ENCODE results near the gene FZD4. TPM values are rescaled to one million over a fixed set of nuclear protein-coding genes. Genes with fewer than 3 reads are reported as not detected.
"Not testable (repeated sequence)": the region's sequence is repeated elsewhere in the genome, so short reads cannot be mapped to it uniquely, and the experiment has no call there.

FZD4 gene
- total and polyA plus RNA-seq, 2 donors (not counting 1 experiment from before 2014, with no cell fraction given): 0.01 to 0.02 TPM

DNA sequence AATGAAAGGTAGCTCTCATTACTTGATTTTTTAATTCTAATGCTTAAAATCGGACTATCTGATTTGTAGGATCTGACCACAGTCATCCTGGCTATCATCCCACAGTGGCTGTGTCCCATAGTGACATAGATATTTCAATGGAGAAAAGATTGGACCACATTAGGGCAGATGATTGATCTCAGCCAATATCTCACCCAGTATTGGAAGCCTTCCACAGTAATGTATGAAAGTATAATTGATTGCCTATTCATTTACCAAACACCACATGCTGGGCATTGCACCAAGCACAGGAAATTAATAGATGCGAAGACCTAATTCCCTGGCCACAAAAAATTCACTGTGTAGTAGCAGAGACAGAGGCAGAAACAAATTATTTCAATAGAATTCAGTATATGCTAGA, 37.6 kb downstream of the FZD4 start:
- DNase-seq: no peak
- CTCF ChIA-PET: interaction anchor here (1.1 kb wide), 1 partner anchor 47 kb away, joined by 4 read pairs; no protein-coding TSS in a partner anchor

DNA sequence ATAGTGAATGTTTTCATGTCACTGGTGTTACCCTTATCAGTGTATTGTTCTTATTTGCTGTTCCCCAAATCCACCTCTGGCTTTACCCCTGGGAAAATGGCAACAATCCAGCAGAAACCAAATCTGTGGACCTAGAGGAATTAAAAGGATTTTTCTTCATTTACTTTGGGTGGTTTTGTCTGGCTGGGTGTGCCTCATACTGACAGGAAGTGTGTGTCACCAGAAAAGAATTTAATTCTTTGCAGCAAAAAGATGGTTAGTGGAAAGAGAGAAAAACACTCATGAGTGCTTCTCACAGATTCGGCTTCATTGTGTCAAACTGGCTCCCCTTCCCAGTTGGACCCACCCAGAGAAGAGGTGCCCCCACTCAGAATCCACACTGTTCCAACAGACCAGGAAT, 38.9 kb downstream of the FZD4 start:
- H3K79me2 ChIP-seq (ENCODE audit: control insufficient read depth, insufficient read depth, low read length): no peaks in the 10 kb centered on the region
- H4K20me1 ChIP-seq (ENCODE audit: control insufficient read depth, insufficient read depth, low read length, poor library complexity, severe bottlenecking): no peaks in the 10 kb centered on the region
- H3K9me3 Mint-ChIP-seq (ENCODE audit: insufficient read depth): no peaks in the 10 kb centered on the region
- H3K4me1 ChIP-seq (ENCODE audit: control insufficient read depth in 2 of 2, insufficient read depth in 2 of 2, low read length in 2 of 2): no peaks in the 10 kb centered on the region
- peaks cover 6% of the 10 kb centered on the region for H3K27me3 Mint-ChIP-seq
- 50% methylated on average over 1 of the region's 1 CpG for WGBS (ENCODE audit: insufficient coverage)
- no peak overlapping the region for H3K27ac Mint-ChIP-seq
- no peaks in the 10 kb centered on the region for H3K36me3 ChIP-seq (replicated peaks in 1 of 2; ENCODE audit: control extremely low read depth in 1 of 2, control insufficient read depth in 1 of 2, extremely low read depth in 1 of 2, insufficient read depth in 2 of 2, low read length in 1 of 2)
- no peaks in the 10 kb centered on the region for H3K4me1 Mint-ChIP-seq
- H3K4me3 ChIP-seq (ENCODE audit: control extremely low read depth in 1 of 5, extremely low read depth in 1 of 5, insufficient read depth in 1 of 5, low read depth in 2 of 5, low read length in 4 of 5): no peak overlapping the region
- DNase-seq (no peak), ATAC-seq (ENCODE audit: low read depth) (no peak)
- no peaks in the 10 kb centered on the region for H3K27me3 ChIP-seq (replicated peaks in 1 of 4; ENCODE audit: control extremely low read depth in 1 of 4, control insufficient read depth in 3 of 4, insufficient read depth in 4 of 4, low read length in 3 of 4)
- no peak overlapping the region for H2AFZ ChIP-seq (ENCODE audit: insufficient read depth, low read depth, low read length, poor library complexity, severe bottlenecking)
- ChIA-PET POLR2A (no interaction called here), CTCF (no interaction called here)
- intact Hi-C loops (cut with micrococcal nuclease): no loop called here
- no peaks in the 10 kb centered on the region for H3K9me3 ChIP-seq (ENCODE audit: control extremely low read depth in 1 of 3, control insufficient read depth in 2 of 3, insufficient read depth in 1 of 3, low read length in 2 of 3)
- no peak overlapping the region for H3K4me3 Mint-ChIP-seq
- TF ChIP-seq EZH2 (IDR thresholded peaks at IDR 0.05; ENCODE audit: borderline replicate concordance, insufficient read depth, low read depth, low read length, poor library complexity, severe bottlenecking) (no peak), CTCF (IDR thresholded peaks at IDR 0.05) (no peak)
- H3K9ac ChIP-seq (ENCODE audit: low read length): no peak overlapping the region
- no peak overlapping the region for H3K4me2 ChIP-seq (replicated peaks; ENCODE audit: low read depth, low read length, poor library complexity, severe bottlenecking)
- no peak overlapping the region for H3K27ac ChIP-seq (ENCODE audit: low read length in 2 of 2)

More for the DNA sequence above, 37.6 kb downstream of the FZD4 start:
- Histone ChIP-seq H4K20me1 (ENCODE audit: control insufficient read depth, insufficient read depth, low read length, poor library complexity, severe bottlenecking) (no peaks in the 10 kb centered on the region), H3K36me3 (replicated peaks in 1 of 2; ENCODE audit: control extremely low read depth in 1 of 2, control insufficient read depth in 1 of 2, extremely low read depth in 1 of 2, insufficient read depth in 2 of 2, low read length in 1 of 2) (no peaks in the 10 kb centered on the region), H3K9ac (ENCODE audit: low read length) (no peak overlapping the region), H3K27ac (ENCODE audit: low read length in 2 of 2) (no peak overlapping the region), H3K4me2 (replicated peaks; ENCODE audit: low read depth, low read length, poor library complexity, severe bottlenecking) (no peak overlapping the region), H3K9me3 (ENCODE audit: control extremely low read depth in 1 of 3, control insufficient read depth in 2 of 3, insufficient read depth in 1 of 3, low read length in 2 of 3) (no peaks in the 10 kb centered on the region), H3K4me3 (ENCODE audit: control extremely low read depth in 1 of 5, extremely low read depth in 1 of 5, insufficient read depth in 1 of 5, low read depth in 2 of 5, low read length in 4 of 5) (no peak overlapping the region), H3K4me1 (ENCODE audit: control insufficient read depth in 2 of 2, insufficient read depth in 2 of 2, low read length in 2 of 2) (no peaks in the 10 kb centered on the region), H3K79me2 (ENCODE audit: control insufficient read depth, insufficient read depth, low read length) (no peaks in the 10 kb centered on the region), H3K27me3 (replicated peaks in 1 of 4; ENCODE audit: control extremely low read depth in 1 of 4, control insufficient read depth in 3 of 4, insufficient read depth in 4 of 4, low read length in 3 of 4) (no peaks in the 10 kb centered on the region), H2AFZ (ENCODE audit: insufficient read depth, low read depth, low read length, poor library complexity, severe bottlenecking) (no peak overlapping the region)
- H3K27ac Mint-ChIP-seq: no peak overlapping the region
- TF ChIP-seq EZH2 (IDR thresholded peaks at IDR 0.05; ENCODE audit: borderline replicate concordance, insufficient read depth, low read depth, low read length, poor library complexity, severe bottlenecking) (no peak), CTCF (IDR thresholded peaks at IDR 0.05) (no peak)
- intact Hi-C loops (cut with micrococcal nuclease): no loop called here
- no peak for ATAC-seq (ENCODE audit: low read depth)
- H3K4me1 Mint-ChIP-seq: no peaks in the 10 kb centered on the region
- no peak overlapping the region for H3K4me3 Mint-ChIP-seq
- no peaks in the 10 kb centered on the region for H3K9me3 Mint-ChIP-seq (ENCODE audit: insufficient read depth)
- H3K27me3 Mint-ChIP-seq: peaks cover 5% of the 10 kb centered on the region
- POLR2A ChIA-PET: no interaction called here
- WGBS (ENCODE audit: insufficient coverage): no CpG with 5 or more reads among the region's 2 CpGs

GRCh38 chr11:86915850-86916249, 39.3 kb downstream of the FZD4 start:
- H4K20me1 ChIP-seq (ENCODE audit: control insufficient read depth, insufficient read depth, low read length, poor library complexity, severe bottlenecking); H2AFZ ChIP-seq (ENCODE audit: insufficient read depth, low read depth, low read length, poor library complexity, severe bottlenecking); CTCF ChIA-PET; H3K4me1 Mint-ChIP-seq; H3K27ac Mint-ChIP-seq; H3K27ac ChIP-seq (ENCODE audit: low read length in 2 of 2); H3K27me3 ChIP-seq (replicated peaks in 1 of 4; ENCODE audit: control extremely low read depth in 1 of 4, control insufficient read depth in 3 of 4, insufficient read depth in 4 of 4, low read length in 3 of 4); H3K4me3 Mint-ChIP-seq; H3K9me3 ChIP-seq (ENCODE audit: control extremely low read depth in 1 of 3, control insufficient read depth in 2 of 3, insufficient read depth in 1 of 3, low read length in 2 of 3); POLR2A ChIA-PET; H3K4me1 ChIP-seq (ENCODE audit: control insufficient read depth in 2 of 2, insufficient read depth in 2 of 2, low read length in 2 of 2); intact Hi-C loops (cut with micrococcal nuclease); H3K36me3 ChIP-seq (replicated peaks in 1 of 2; ENCODE audit: control extremely low read depth in 1 of 2, control insufficient read depth in 1 of 2, extremely low read depth in 1 of 2, insufficient read depth in 2 of 2, low read length in 1 of 2); H3K79me2 ChIP-seq (ENCODE audit: control insufficient read depth, insufficient read depth, low read length); H3K27me3 Mint-ChIP-seq; ATAC-seq (ENCODE audit: low read depth); H3K4me3 ChIP-seq (ENCODE audit: control extremely low read depth in 1 of 5, extremely low read depth in 1 of 5, insufficient read depth in 1 of 5, low read depth in 2 of 5, low read length in 4 of 5); DNase-seq; H3K9me3 Mint-ChIP-seq (ENCODE audit: insufficient read depth); H3K9ac ChIP-seq (ENCODE audit: low read length); H3K4me2 ChIP-seq (replicated peaks; ENCODE audit: low read depth, low read length, poor library complexity, severe bottlenecking): not testable (repeated sequence)
- no CpG with 5 or more reads among the region's 1 CpG for WGBS (ENCODE audit: insufficient coverage)

Data from B cell (primary cell).